Trophoblast cell (in vitro differentiated cells and primary cell): Measurements from ENCODE around the gene FHOD3.

Experiments used
- DNase-seq, 2 donors: peaks; one replicate each; pipeline ENCODE4 v3.0.0-alpha.2; 2016
- H2AFZ ChIP-seq: 2 replicates; pipeline ENCODE4 v1.6.1; 2013; ENCODE audit warnings: low read length, moderate library complexity, mild to moderate bottlenecking; ENCODE audit not compliant: insufficient read depth, poor library complexity
- H2AK5ac ChIP-seq: 2 replicates; pipeline ENCODE4 v1.6.1; 2013; ENCODE audit warnings: mild to moderate bottlenecking, low read length
- H2BK120ac ChIP-seq: 2 replicates; pipeline ENCODE4 v1.6.1; 2013; ENCODE audit warnings: low read length, mild to moderate bottlenecking, moderate library complexity; ENCODE audit not compliant: insufficient read depth, poor library complexity
- H2BK12ac ChIP-seq: 2 replicates; pipeline ENCODE4 v1.6.1; 2013; ENCODE audit warnings: mild to moderate bottlenecking, low read length, moderate library complexity
- H2BK5ac ChIP-seq: 2 replicates; pipeline ENCODE4 v1.6.1; 2013; ENCODE audit warnings: low read length, low read depth, moderate library complexity, mild to moderate bottlenecking; ENCODE audit not compliant: poor library complexity
- H3K14ac ChIP-seq: 2 replicates; pipeline ENCODE4 v1.6.1; 2013; ENCODE audit warnings: mild to moderate bottlenecking, low read length
- H3K18ac ChIP-seq: 2 replicates; pipeline ENCODE4 v1.6.1; 2013; ENCODE audit warnings: mild to moderate bottlenecking, low read length
- H3K23ac ChIP-seq: 2 replicates; pipeline ENCODE4 v1.6.1; 2013; ENCODE audit warnings: low read length
- H3K27ac ChIP-seq: 2 replicates; pipeline ENCODE4 v1.5.1; 2013; ENCODE audit warnings: low read depth, mild to moderate bottlenecking, inconsistent platforms, low read length, moderate library complexity
- H3K27me3 ChIP-seq: 2 replicates; pipeline ENCODE4 v1.6.1; 2013; ENCODE audit warnings: inconsistent platforms, mild to moderate bottlenecking, low read length, moderate library complexity; ENCODE audit not compliant: insufficient read depth
- H3K36me3 ChIP-seq, 2 experiments: 1 replicate in 1 of 2; 2 replicates in 1 of 2; pipeline ENCODE4 v1.6.1; 2013; ENCODE audit warnings: low read length in 2 of 2, mild to moderate bottlenecking in 2 of 2, moderate library complexity in 1 of 2; ENCODE audit not compliant: insufficient read depth in 2 of 2, control insufficient read depth in 1 of 2
- H3K4ac ChIP-seq: 2 replicates; pipeline ENCODE4 v1.6.1; 2013; ENCODE audit warnings: low read depth, mild to moderate bottlenecking, low read length, moderate library complexity
- H3K4me1 ChIP-seq, 2 experiments: 1 replicate in 1 of 2; 2 replicates in 1 of 2; pipeline ENCODE4 v1.6.1; 2013; ENCODE audit warnings: low read length in 2 of 2, mild to moderate bottlenecking in 2 of 2, moderate library complexity in 1 of 2; ENCODE audit not compliant: insufficient read depth in 2 of 2, control insufficient read depth in 1 of 2
- H3K4me2 ChIP-seq: 2 replicates; pipeline ENCODE4 v1.6.1; 2013; ENCODE audit warnings: inconsistent platforms, mild to moderate bottlenecking, low read length, moderate library complexity
- H3K4me3 ChIP-seq: 2 replicates; pipeline ENCODE4 v1.5.1; 2013; ENCODE audit warnings: mild to moderate bottlenecking, low read depth, low read length, inconsistent platforms
- H3K79me1 ChIP-seq: one replicate; pipeline ENCODE4 v1.6.1; 2013; ENCODE audit warnings: low read length
- H3K79me2 ChIP-seq: 2 replicates; pipeline ENCODE4 v1.6.1; 2013; ENCODE audit warnings: low read length, mild to moderate bottlenecking; ENCODE audit not compliant: control insufficient read depth, insufficient read depth, poor library complexity
- H3K9ac ChIP-seq: 2 replicates; pipeline ENCODE4 v1.6.1; 2013; ENCODE audit warnings: mild to moderate bottlenecking, low read length
- H3K9me3 ChIP-seq: 2 replicates; pipeline ENCODE4 v1.6.1; 2013; ENCODE audit warnings: low read depth, mild to moderate bottlenecking, control low read depth, inconsistent platforms, low read length; ENCODE audit not compliant: insufficient read depth
- H4K12ac ChIP-seq: 2 replicates; pipeline ENCODE4 v1.6.1; 2013; ENCODE audit warnings: low read depth, mild to moderate bottlenecking, low read length, moderate library complexity
- H4K8ac ChIP-seq: 2 replicates; pipeline ENCODE4 v1.6.1; 2013; ENCODE audit warnings: low read depth, mild to moderate bottlenecking, low read length, moderate library complexity
- H4K91ac ChIP-seq: one replicate; pipeline ENCODE4 v1.6.1; 2013; ENCODE audit warnings: low read depth, mild to moderate bottlenecking, low read length, moderate library complexity
- WGBS: extraction: QIAGEN DNeasy Blood & Tissue Kit; methylation state at CpG from one replicate; pipeline ENCODE4 v1.1.7; 2013; ENCODE audit warnings: missing lambda C conversion rate; ENCODE audit not compliant: insufficient read length, insufficient coverage; ENCODE audit errors: extremely low coverage; 5-methylcytosine and 5-hydroxymethylcytosine counted together

FHOD3 gene

DNA sequence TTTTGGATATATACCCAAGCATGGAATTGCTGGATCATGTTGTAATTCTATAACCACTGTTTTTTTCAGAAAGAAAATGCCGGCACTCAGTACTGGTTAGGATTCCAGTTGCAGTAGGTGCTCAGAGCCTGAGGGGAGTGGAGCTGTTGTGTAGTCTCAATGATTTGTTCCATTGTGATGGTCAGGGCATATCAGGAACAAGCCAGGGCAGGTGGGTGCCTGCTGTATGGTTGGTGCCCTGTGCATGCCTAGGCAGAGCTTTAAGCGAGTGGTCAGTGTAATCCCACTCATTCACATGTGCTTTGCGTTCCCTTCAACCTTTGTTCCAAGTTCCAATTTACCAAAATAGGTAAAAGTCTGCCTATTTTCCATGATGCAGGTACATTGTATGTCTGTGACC, 100.9 kb downstream of the FHOD3 start:
- peaks cover 0 to 2% of the 10 kb centered on the region in 2 experiments for H3K36me3 ChIP-seq
- H3K79me2 ChIP-seq = no peaks in the 10 kb centered on the region
- peak overlapping the region; percentile 16 for H3K18ac ChIP-seq
- H2BK5ac ChIP-seq = peak overlapping the region; percentile 46
- H2BK12ac ChIP-seq = peak overlapping the region; percentile 79
- H2BK120ac ChIP-seq = no peak overlapping the region
- H4K12ac ChIP-seq = no peak overlapping the region
- H2AK5ac ChIP-seq = no peak overlapping the region
- H3K27ac ChIP-seq = no peak overlapping the region
- no peaks in the 10 kb centered on the region for H3K9me3 ChIP-seq
- H3K4me2 ChIP-seq = no peak overlapping the region
- H3K27me3 ChIP-seq = no peaks in the 10 kb centered on the region
- no CpG with 5 or more reads among the region's 3 CpGs for WGBS
- peak; percentile 31 to 65 for DNase-seq
- no peak overlapping the region for H3K9ac ChIP-seq
- no peak overlapping the region for H3K4ac ChIP-seq
- H4K91ac ChIP-seq = no peak overlapping the region
- H3K79me1 ChIP-seq = no peaks in the 10 kb centered on the region
- no peak overlapping the region for H3K14ac ChIP-seq
- H2AFZ ChIP-seq = no peak overlapping the region
- no peak overlapping the region for H4K8ac ChIP-seq
- no peak overlapping the region for H3K23ac ChIP-seq
- peaks cover 11 to 18% of the 10 kb centered on the region in 2 experiments for H3K4me1 ChIP-seq
- no peak overlapping the region for H3K4me3 ChIP-seq

DNA sequence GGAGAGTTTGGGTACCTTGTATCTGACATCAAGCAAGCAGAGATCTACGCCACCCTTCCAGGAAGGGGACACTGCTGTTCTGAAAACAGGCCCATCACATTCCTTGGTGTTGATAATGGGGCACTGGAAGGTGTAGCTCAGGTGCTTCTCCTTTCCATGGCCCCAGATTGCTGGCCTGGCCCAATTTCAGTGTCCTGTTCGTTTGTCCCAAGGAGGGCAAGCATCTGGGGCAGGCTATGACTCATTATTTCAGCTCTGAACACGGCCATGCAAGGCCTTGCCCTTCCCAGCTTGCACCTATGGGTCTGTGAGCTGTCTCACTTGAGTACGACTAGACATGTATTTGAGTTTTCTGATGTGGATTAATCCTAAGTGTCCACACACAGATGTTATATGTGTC, 101.5 kb downstream of the FHOD3 start:
- H4K12ac ChIP-seq = no peak overlapping the region
- no peak overlapping the region for H3K9ac ChIP-seq
- H2BK12ac ChIP-seq = no peak overlapping the region
- no peaks in the 10 kb centered on the region for H3K79me1 ChIP-seq
- no peak overlapping the region for H4K91ac ChIP-seq
- no peak overlapping the region for H2BK5ac ChIP-seq
- no peaks in the 10 kb centered on the region for H3K27me3 ChIP-seq
- no peak overlapping the region for H3K27ac ChIP-seq
- H3K4me2 ChIP-seq = no peak overlapping the region
- H3K9me3 ChIP-seq = no peaks in the 10 kb centered on the region
- no peak overlapping the region for H3K4me3 ChIP-seq
- peaks cover 12 to 20% of the 10 kb centered on the region in 2 experiments for H3K4me1 ChIP-seq
- peak in 1 of 2 donors; percentile 42 for DNase-seq
- H3K18ac ChIP-seq = peak overlapping the region; percentile 16
- no peak overlapping the region for H2BK120ac ChIP-seq
- H3K4ac ChIP-seq = no peak overlapping the region
- no peak overlapping the region for H3K23ac ChIP-seq
- peaks cover 0 to 2% of the 10 kb centered on the region in 2 experiments for H3K36me3 ChIP-seq
- no peaks in the 10 kb centered on the region for H3K79me2 ChIP-seq
- H2AFZ ChIP-seq = no peak overlapping the region
- WGBS = no CpG with 5 or more reads among the region's 4 CpGs
- no peak overlapping the region for H3K14ac ChIP-seq
- no peak overlapping the region for H2AK5ac ChIP-seq
- H4K8ac ChIP-seq = no peak overlapping the region

- Histone ChIP-seq H3K4ac (no peak overlapping the region), H4K12ac (no peak overlapping the region), H3K27ac (no peak overlapping the region), H3K4me2 (no peak overlapping the region), H3K9ac (no peak overlapping the region), H3K27me3 (no peaks in the 10 kb centered on the region), H4K8ac (no peak overlapping the region), H3K14ac (no peak overlapping the region), H2AK5ac (no peak overlapping the region), H2BK12ac (no peak overlapping the region), H3K4me3 (no peak overlapping the region), H3K18ac (peak overlapping the region; percentile 14), H2AFZ (no peak overlapping the region), H3K23ac (no peak overlapping the region), H3K36me3 (peaks cover 0 to 2% of the 10 kb centered on the region in 2 experiments), H4K91ac (no peak overlapping the region), H2BK120ac (no peak overlapping the region), H3K79me1 (no peaks in the 10 kb centered on the region), H2BK5ac (no peak overlapping the region), H3K4me1 (peaks cover 16 to 21% of the 10 kb centered on the region in 2 experiments), H3K79me2 (no peaks in the 10 kb centered on the region), H3K9me3 (no peaks in the 10 kb centered on the region)
- DNase-seq = peak; percentile 48 to 89
- no CpG with 5 or more reads among the region's 2 CpGs for WGBS
Measured at GRCh38 chr18:36401462-36401861, 103.9 kb downstream of the FHOD3 start.

DNA sequence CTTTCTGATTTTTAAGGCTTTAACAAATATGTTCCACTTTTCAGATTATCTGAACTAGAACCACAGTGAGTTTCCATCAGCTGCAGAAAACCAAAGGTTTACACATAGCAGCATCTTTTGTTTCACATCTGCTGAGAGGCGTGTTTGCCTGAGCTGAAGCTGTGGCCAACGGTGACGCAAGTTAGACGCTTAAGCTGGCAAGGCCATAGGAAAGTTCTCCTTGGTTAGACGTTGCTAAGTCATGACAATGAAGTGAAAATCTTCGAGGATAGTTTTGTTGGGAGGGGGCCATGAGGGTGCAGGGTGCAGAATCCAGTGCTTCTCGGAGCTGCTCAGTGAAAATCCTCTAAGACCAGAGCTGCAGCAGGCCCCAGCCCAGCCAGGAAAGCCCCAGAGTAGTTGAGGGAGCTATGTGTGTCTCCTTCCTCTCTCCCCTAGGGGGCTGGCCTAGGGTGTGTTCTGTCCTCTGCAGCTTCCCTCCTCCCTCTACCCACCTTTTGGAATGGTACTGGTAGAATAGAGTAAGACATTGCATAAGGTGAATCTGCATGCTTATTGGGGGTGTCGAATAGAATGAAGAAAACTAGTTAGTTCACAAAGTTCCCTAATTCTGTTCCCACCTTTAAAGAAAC, 105.4 kb downstream of the FHOD3 start:
- DNase-seq = peak in 1 of 2 donors; percentile 28
- H2BK12ac ChIP-seq = no peak overlapping the region
- no peaks in the 10 kb centered on the region for H3K79me2 ChIP-seq
- H3K23ac ChIP-seq = no peak overlapping the region
- H3K27ac ChIP-seq = no peak overlapping the region
- H3K4ac ChIP-seq = peak overlapping the region; percentile 6
- H4K91ac ChIP-seq = no peak overlapping the region
- peaks cover 0 to 2% of the 10 kb centered on the region in 2 experiments for H3K36me3 ChIP-seq
- H2AFZ ChIP-seq = no peak overlapping the region
- WGBS = no CpG with 5 or more reads among the region's 8 CpGs
- H2BK120ac ChIP-seq = no peak overlapping the region
- no peaks in the 10 kb centered on the region for H3K79me1 ChIP-seq
- no peak overlapping the region for H3K4me3 ChIP-seq
- no peak overlapping the region for H2AK5ac ChIP-seq
- H3K14ac ChIP-seq = no peak overlapping the region
- H3K4me2 ChIP-seq = no peak overlapping the region
- no peak overlapping the region for H4K8ac ChIP-seq
- H4K12ac ChIP-seq = no peak overlapping the region
- peak overlapping the region; percentile 15 for H3K18ac ChIP-seq
- no peak overlapping the region for H3K9ac ChIP-seq
- no peaks in the 10 kb centered on the region for H3K9me3 ChIP-seq
- H3K27me3 ChIP-seq = no peaks in the 10 kb centered on the region
- peaks cover 22 to 26% of the 10 kb centered on the region in 2 experiments for H3K4me1 ChIP-seq
- no peak overlapping the region for H2BK5ac ChIP-seq
